GM23338 (cell line): ENCODE measurements around the gene GLI1. TPM values are rescaled to one million over a fixed set of nuclear protein-coding genes. Genes with fewer than 3 reads are reported as not detected.

Source experiments
- CREB1 ChIP-seq: fragments of 250-450 bp; sonication (Bioruptor Pico); IDR thresholded peaks from 2 replicates; pipeline ENCODE4 v1.5.0; 2020; ENCODE audit warnings: low read depth, mild to moderate bottlenecking, moderate library complexity
- CTCF ChIP-seq, 2 experiments: fragments of 200-600 bp in 1 of 2; sonication (generic) in 1 of 2; conservative IDR thresholded peaks; 2 replicates each; pipeline versions ENCODE4 v1.5.1 to v1.6.1; 2016 to 2017; ENCODE audit warnings: antibody characterized with exemption in 2 of 2, low read depth in 2 of 2, mild to moderate bottlenecking in 2 of 2, moderate library complexity in 1 of 2
- EZH2phosphoT487 ChIP-seq: fragments of 200-600 bp; sonication (generic); IDR thresholded peaks from one replicate; pipeline ENCODE4 v1.8.1; 2018; ENCODE audit warnings: antibody characterized with exemption; ENCODE audit not compliant: unreplicated experiment
- NANOG ChIP-seq: IDR thresholded peaks from 2 replicates; pipeline ENCODE4 v1.6.1; 2016; ENCODE audit warnings: antibody characterized with exemption, borderline replicate concordance
- STAT1 ChIP-seq: IDR thresholded peaks from one replicate; pipeline ENCODE4 v1.6.1; 2016; ENCODE audit warnings: antibody characterized with exemption; ENCODE audit not compliant: unreplicated experiment
- ZNF331 ChIP-seq: fragments of 250-450 bp; sonication (Bioruptor Pico); IDR thresholded peaks from 2 replicates; pipeline ENCODE4 v1.5.0; 2020; ENCODE audit warnings: low read depth, mild to moderate bottlenecking, moderate library complexity
- ZNF462 ChIP-seq: fragments of 250-450 bp; sonication (Bioruptor Pico); IDR thresholded peaks from 2 replicates; pipeline ENCODE4 v1.5.0; 2020; ENCODE audit warnings: mild to moderate bottlenecking, moderate library complexity
- polyA plus RNA-seq: library from polyadenylated mRNA; unstranded; fragments of >200 nt; fragmentation: Nextera tagmentation; extraction: Ambion mirVana; gene quantifications from 2 replicates; pipeline ENCODE4 v1.2.1, GENCODE V29; 2016
- total RNA-seq: library from RNA; depleted of rRNA; stranded (reverse); fragments of >200 nt; shearing (Covaris generic); gene quantifications from 2 replicates; pipeline ENCODE4 v1.2.3, GENCODE V29; 2014

The GLI1 gene
- total and polyA plus RNA-seq, 2 experiments from 2014 or later = 5.6 to 18.1 TPM

GRCh38 chr12:57477710-57478681, 18.4 kb downstream of the GLI1 start (continued):
- TF ChIP-seq ZNF462 (no peak), CTCF (conservative IDR thresholded peaks at IDR 0.05; ENCODE audit: low read depth in 2 of 2) (no peak), CREB1 (CRISPR knock-in tag) (no peak), ZNF331 (CRISPR knock-in tag) (no peak), EZH2phosphoT487 (no peak), STAT1 (no peak), NANOG (no peak)
